Neural progenitor cell (in vitro differentiated cells): Measurements from ENCODE around the gene DPYD. TPM values are rescaled to one million over a fixed set of nuclear protein-coding genes. Genes with fewer than 3 reads are reported as not detected.
A peak's percentile ranks its signal among the peaks of the same experiment; 100 is the strongest.

Source experiments
- DNase-seq: peaks from one replicate; pipeline ENCODE4 v3.0.0-alpha.2; 2016; ENCODE audit warnings: low spot score
- H2AFZ ChIP-seq: fragments of 200-600 bp; sonication (generic); replicated peaks from 2 replicates; pipeline ENCODE4 v1.6.1; 2016; ENCODE audit warnings: antibody characterized with exemption
- H3F3A ChIP-seq: fragments of 200-600 bp; sonication (generic); 2 replicates; pipeline ENCODE4 v1.6.1; 2016; ENCODE audit warnings: antibody characterized with exemption, low read depth
- H3K27ac ChIP-seq: fragments of 200-600 bp; sonication (generic); 2 replicates; pipeline ENCODE4 v1.5.1; 2016; ENCODE audit warnings: mild to moderate bottlenecking
- H3K27me3 ChIP-seq: fragments of 200-600 bp; sonication (generic); 2 replicates; pipeline ENCODE4 v1.6.1; 2016; ENCODE audit warnings: mild to moderate bottlenecking, moderate library complexity
- H3K36me3 ChIP-seq: fragments of 200-600 bp; sonication (generic); 2 replicates; pipeline ENCODE4 v1.5.1; 2016
- H3K4me1 ChIP-seq: fragments of 200-600 bp; sonication (generic); 2 replicates; pipeline ENCODE4 v1.6.1; 2016; ENCODE audit warnings: mixed run types
- H3K4me2 ChIP-seq: fragments of 200-600 bp; sonication (generic); 2 replicates; pipeline ENCODE4 v1.6.1; 2016
- H3K4me3 ChIP-seq: fragments of 200-600 bp; sonication (generic); 2 replicates; pipeline ENCODE4 v1.5.1; 2016
- H3K79me2 ChIP-seq: fragments of 200-600 bp; sonication (generic); 2 replicates; pipeline ENCODE4 v1.6.1; 2016; ENCODE audit warnings: low read depth
- H3K9ac ChIP-seq: fragments of 200-600 bp; sonication (generic); 2 replicates; pipeline ENCODE4 v1.6.1; 2016
- H3K9me3 ChIP-seq: fragments of 200-600 bp; sonication (generic); 2 replicates; pipeline ENCODE4 v1.5.1; 2016; ENCODE audit warnings: low read depth
- H4K20me1 ChIP-seq: fragments of 200-600 bp; sonication (generic); 2 replicates; pipeline ENCODE4 v1.6.1; 2016; ENCODE audit warnings: low read depth
- H3K27ac Mint-ChIP-seq: 3 replicates; pipeline ENCODE4 v1.8.0; 2021; ENCODE audit warnings: mixed read lengths
- H3K27me3 Mint-ChIP-seq: 2 replicates; pipeline ENCODE4 v1.8.0; 2022; ENCODE audit warnings: low read depth, mild to moderate bottlenecking, inconsistent platforms, moderate library complexity, mixed read lengths; ENCODE audit not compliant: insufficient read depth
- H3K36me3 Mint-ChIP-seq: 3 replicates; pipeline ENCODE4 v1.8.0; 2021; ENCODE audit warnings: mixed read lengths
- H3K4me1 Mint-ChIP-seq: 3 replicates; pipeline ENCODE4 v1.8.0; 2021; ENCODE audit warnings: mixed read lengths
- H3K4me3 Mint-ChIP-seq: 3 replicates; pipeline ENCODE4 v1.8.0; 2021; ENCODE audit warnings: mild to moderate bottlenecking, moderate library complexity, mixed read lengths
- H3K9me3 Mint-ChIP-seq: 3 replicates; pipeline ENCODE4 v1.8.0; 2020; ENCODE audit warnings: mixed read lengths
- EZH2 ChIP-seq: fragments of 200-600 bp; sonication (generic); IDR thresholded peaks from 2 replicates; pipeline ENCODE4 v1.6.1; 2017; ENCODE audit warnings: antibody characterized with exemption, mild to moderate bottlenecking, moderate library complexity
- EZH2phosphoT487 ChIP-seq: fragments of 200-600 bp; sonication (generic); IDR thresholded peaks from 2 replicates; pipeline ENCODE4 v1.6.1; 2017; ENCODE audit warnings: antibody characterized with exemption
- total RNA-seq: library from RNA; depleted of rRNA; stranded (reverse); fragments of >200 nt; gene quantifications from 2 replicates; pipeline ENCODE4 v1.2.3, GENCODE V29; 2015; ENCODE audit warnings: low replicate concordance
- TF ChIP-seq, protein P1 (sequence below): fragments of 200-600 bp; sonication (generic); IDR thresholded peaks from 2 replicates; pipeline ENCODE4 v1.5.1; 2017; ENCODE audit warnings: antibody characterized with exemption, mild to moderate bottlenecking

Gene DPYD
- total RNA-seq, 1 donor from 2014 or later = 0.43 TPM

GRCh38 chr1:97482022-97482421 lies 438.8 kb downstream of the DPYD start:
- no peak overlapping the region for H3K4me2 ChIP-seq
- H3K79me2 ChIP-seq = no peaks in the 10 kb centered on the region
- Mint-ChIP-seq H3K27me3 (peaks cover 2% of the 10 kb centered on the region), H3K36me3 (peaks cover 2% of the 10 kb centered on the region), H3K9me3 (peaks cover 9% of the 10 kb centered on the region), H3K27ac (no peak overlapping the region), H3K4me1 (no peaks in the 10 kb centered on the region), H3K4me3 (no peak overlapping the region)
- no peaks in the 10 kb centered on the region for H3K27me3 ChIP-seq
- H4K20me1 ChIP-seq = no peaks in the 10 kb centered on the region
- no peaks in the 10 kb centered on the region for H3F3A ChIP-seq
- no peak overlapping the region for H3K4me3 ChIP-seq
- TF ChIP-seq EZH2phosphoT487 (no peak), EZH2 (no peak)
- TF ChIP-seq, protein P1, sequence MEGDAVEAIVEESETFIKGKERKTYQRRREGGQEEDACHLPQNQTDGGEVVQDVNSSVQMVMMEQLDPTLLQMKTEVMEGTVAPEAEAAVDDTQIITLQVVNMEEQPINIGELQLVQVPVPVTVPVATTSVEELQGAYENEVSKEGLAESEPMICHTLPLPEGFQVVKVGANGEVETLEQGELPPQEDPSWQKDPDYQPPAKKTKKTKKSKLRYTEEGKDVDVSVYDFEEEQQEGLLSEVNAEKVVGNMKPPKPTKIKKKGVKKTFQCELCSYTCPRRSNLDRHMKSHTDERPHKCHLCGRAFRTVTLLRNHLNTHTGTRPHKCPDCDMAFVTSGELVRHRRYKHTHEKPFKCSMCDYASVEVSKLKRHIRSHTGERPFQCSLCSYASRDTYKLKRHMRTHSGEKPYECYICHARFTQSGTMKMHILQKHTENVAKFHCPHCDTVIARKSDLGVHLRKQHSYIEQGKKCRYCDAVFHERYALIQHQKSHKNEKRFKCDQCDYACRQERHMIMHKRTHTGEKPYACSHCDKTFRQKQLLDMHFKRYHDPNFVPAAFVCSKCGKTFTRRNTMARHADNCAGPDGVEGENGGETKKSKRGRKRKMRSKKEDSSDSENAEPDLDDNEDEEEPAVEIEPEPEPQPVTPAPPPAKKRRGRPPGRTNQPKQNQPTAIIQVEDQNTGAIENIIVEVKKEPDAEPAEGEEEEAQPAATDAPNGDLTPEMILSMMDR = no peak
- no peaks in the 10 kb centered on the region for H3K4me1 ChIP-seq
- H2AFZ ChIP-seq = no peak overlapping the region
- DNase-seq = no peak
- no peaks in the 10 kb centered on the region for H3K36me3 ChIP-seq
- no peak overlapping the region for H3K9ac ChIP-seq
- H3K27ac ChIP-seq = no peak overlapping the region
- H3K9me3 ChIP-seq = no peaks in the 10 kb centered on the region

DNA sequence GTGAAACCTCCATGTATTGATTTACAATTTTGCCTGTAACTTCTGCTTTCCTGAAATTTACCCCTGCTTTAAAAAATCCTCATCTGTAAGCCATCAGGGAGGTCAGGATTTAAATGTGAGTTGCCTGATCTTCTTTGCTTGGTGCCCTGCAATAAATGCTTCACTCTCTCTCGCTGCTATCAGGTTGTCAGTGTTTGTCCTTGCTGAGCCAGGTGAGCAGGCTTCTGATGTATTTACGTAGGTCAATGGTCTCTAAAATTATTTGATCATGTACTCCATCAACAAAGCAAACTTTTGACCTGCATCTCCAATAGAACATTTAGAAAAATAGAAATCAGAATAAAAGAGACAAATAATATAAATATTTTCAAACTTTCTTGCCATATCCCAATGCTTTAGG lies 453.4 kb downstream of the DPYD start:
- H3K27ac ChIP-seq = no peak overlapping the region
- Mint-ChIP-seq H3K4me1 (peaks cover 2% of the 10 kb centered on the region), H3K4me3 (no peak overlapping the region), H3K36me3 (no peaks in the 10 kb centered on the region), H3K27me3 (peaks cover 2% of the 10 kb centered on the region), H3K27ac (no peak overlapping the region), H3K9me3 (peaks cover 23% of the 10 kb centered on the region)
- no peaks in the 10 kb centered on the region for H3K79me2 ChIP-seq
- H3K9ac ChIP-seq = no peak overlapping the region
- TF ChIP-seq, protein P1 = no peak
- TF ChIP-seq EZH2 (no peak), EZH2phosphoT487 (no peak)
- H3K36me3 ChIP-seq = no peaks in the 10 kb centered on the region
- H3F3A ChIP-seq = no peaks in the 10 kb centered on the region
- H3K27me3 ChIP-seq = no peaks in the 10 kb centered on the region
- no peaks in the 10 kb centered on the region for H3K9me3 ChIP-seq
- no peak overlapping the region for H3K4me2 ChIP-seq
- no peaks in the 10 kb centered on the region for H4K20me1 ChIP-seq
- no peaks in the 10 kb centered on the region for H3K4me1 ChIP-seq
- peak overlapping the region; percentile 8 for H2AFZ ChIP-seq
- DNase-seq = no peak
- H3K4me3 ChIP-seq = no peak overlapping the region

DNA sequence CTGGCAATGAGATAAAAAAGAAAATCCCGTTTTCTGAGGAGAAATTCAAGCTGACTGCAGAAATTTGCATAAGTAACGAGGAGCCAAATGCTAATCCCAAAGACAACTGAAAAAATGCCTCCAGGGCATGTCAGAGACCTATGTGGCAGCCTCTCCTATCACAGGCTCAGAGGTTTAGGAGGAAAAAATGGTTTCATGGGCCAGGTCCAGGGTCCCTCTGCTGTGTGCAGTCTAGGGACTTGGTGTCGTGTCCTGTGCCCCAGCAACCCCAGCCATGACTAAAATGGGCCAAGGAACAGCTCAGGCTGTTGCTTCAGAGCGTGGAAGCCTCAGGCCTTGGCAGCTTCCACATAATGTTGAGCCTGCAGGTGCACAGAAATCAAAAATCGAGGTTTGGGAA lies 456.5 kb downstream of the DPYD start:
- no peak for DNase-seq

More for the DNA sequence above, 456.5 kb downstream of the DPYD start:
- no peaks in the 10 kb centered on the region for H3K4me1 ChIP-seq
- no peaks in the 10 kb centered on the region for H3K36me3 Mint-ChIP-seq
- H3K4me3 Mint-ChIP-seq = no peak overlapping the region
- no peak overlapping the region for H3K9ac ChIP-seq
- peaks cover 2% of the 10 kb centered on the region for H3K27me3 Mint-ChIP-seq
- H3K27ac Mint-ChIP-seq = no peak overlapping the region
- H3K4me3 ChIP-seq = no peak overlapping the region
- H3K9me3 ChIP-seq = no peaks in the 10 kb centered on the region
- H2AFZ ChIP-seq = no peak overlapping the region
- TF ChIP-seq EZH2phosphoT487 = no peak
- TF ChIP-seq EZH2 = no peak
- TF ChIP-seq, protein P1 = no peak
- no peaks in the 10 kb centered on the region for H3K79me2 ChIP-seq
- H3K9me3 Mint-ChIP-seq = peaks cover 23% of the 10 kb centered on the region
- H3K27ac ChIP-seq = no peak overlapping the region
- no peaks in the 10 kb centered on the region for H4K20me1 ChIP-seq
- no peaks in the 10 kb centered on the region for H3K27me3 ChIP-seq
- H3K36me3 ChIP-seq = no peaks in the 10 kb centered on the region
- no peak overlapping the region for H3K4me2 ChIP-seq
- no peaks in the 10 kb centered on the region for H3K4me1 Mint-ChIP-seq
- no peaks in the 10 kb centered on the region for H3F3A ChIP-seq
